IPS-18a (cell line): ENCODE measurements around the gene NOD1.
"Not testable (repeated sequence)": the region's sequence is repeated elsewhere in the genome, so short reads cannot be mapped to it uniquely, and the experiment has no call there.

Experiments
- H3K27ac ChIP-seq: one replicate; pipeline ENCODE4 v1.5.1; 2013; ENCODE audit warnings: low read length
- H3K27me3 ChIP-seq: one replicate; pipeline ENCODE4 v1.6.1; 2013; ENCODE audit warnings: mild to moderate bottlenecking, low read length; ENCODE audit not compliant: control insufficient read depth, insufficient read depth
- H3K36me3 ChIP-seq: one replicate; pipeline ENCODE4 v1.6.1; 2013; ENCODE audit warnings: low read depth, low read length; ENCODE audit not compliant: control insufficient read depth
- H3K4me1 ChIP-seq: one replicate; pipeline ENCODE4 v1.6.1; 2013; ENCODE audit warnings: low read depth, low read length; ENCODE audit not compliant: control insufficient read depth
- H3K4me3 ChIP-seq: one replicate; pipeline ENCODE4 v1.5.1; 2013; ENCODE audit warnings: low read length
- H3K9ac ChIP-seq: one replicate; pipeline ENCODE4 v1.6.1; 2013; ENCODE audit warnings: mild to moderate bottlenecking, low read length, moderate library complexity
- H3K9me3 ChIP-seq: one replicate; pipeline ENCODE4 v1.6.1; 2013; ENCODE audit warnings: low read depth, low read length; ENCODE audit not compliant: control insufficient read depth

The NOD1 gene

DNA sequence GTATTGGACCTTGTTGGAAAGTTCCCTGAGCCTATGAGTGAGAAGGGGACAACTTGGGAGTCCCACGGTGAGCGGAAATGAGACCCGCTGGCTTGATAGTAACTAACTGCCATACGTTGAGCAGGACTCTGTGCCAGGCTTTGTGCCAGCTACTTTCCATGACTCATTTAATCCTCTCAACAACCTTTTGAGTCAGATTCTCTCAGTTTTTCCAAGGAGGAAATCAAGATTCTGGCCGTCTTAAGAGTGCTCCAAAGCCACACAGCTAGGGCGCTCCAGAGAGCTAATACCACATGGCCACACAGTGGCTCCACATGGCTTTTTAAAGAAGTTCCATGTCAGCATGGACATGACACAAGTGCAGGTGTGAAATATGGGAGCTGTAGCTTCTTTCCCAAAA, 55.7 kb downstream of the NOD1 start:
- H3K9me3 ChIP-seq, result no peaks in the 10 kb centered on the region
- H3K9ac ChIP-seq, result no peak overlapping the region
- no peak overlapping the region for H3K4me3 ChIP-seq
- no peak overlapping the region for H3K27ac ChIP-seq
- H3K27me3 ChIP-seq, result no peaks in the 10 kb centered on the region
- no peaks in the 10 kb centered on the region for H3K36me3 ChIP-seq
- H3K4me1 ChIP-seq, result peaks cover 4% of the 10 kb centered on the region

DNA sequence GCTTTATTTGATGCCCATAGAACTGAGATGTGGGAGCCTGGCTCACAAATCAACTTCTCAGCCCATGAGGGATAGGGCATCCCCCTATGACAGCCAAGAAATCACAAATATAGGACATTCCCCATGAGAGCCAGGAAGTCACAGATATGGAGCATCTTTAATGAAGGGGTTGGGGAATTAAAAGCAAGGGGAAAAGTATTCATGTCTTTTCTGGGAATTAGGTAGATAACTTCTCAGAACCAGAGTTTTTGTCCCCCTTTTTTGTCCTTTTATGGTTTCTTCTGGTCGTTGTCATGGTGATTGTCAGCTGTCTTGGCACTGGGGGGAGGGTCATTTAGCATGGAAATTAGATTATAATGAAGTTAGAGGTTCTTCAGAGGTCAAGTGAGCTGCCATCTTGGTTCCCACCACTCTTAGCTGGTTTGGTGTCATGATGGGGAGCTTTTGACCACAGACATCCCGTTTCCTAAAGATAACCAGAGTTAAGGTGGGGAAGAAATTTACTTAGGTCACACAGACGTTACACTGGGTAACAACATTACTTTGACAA, 56.9 kb downstream of the NOD1 start:
- H3K27ac ChIP-seq, result no peak overlapping the region
- no peak overlapping the region for H3K9ac ChIP-seq
- H3K27me3 ChIP-seq, result no peaks in the 10 kb centered on the region

DNA sequence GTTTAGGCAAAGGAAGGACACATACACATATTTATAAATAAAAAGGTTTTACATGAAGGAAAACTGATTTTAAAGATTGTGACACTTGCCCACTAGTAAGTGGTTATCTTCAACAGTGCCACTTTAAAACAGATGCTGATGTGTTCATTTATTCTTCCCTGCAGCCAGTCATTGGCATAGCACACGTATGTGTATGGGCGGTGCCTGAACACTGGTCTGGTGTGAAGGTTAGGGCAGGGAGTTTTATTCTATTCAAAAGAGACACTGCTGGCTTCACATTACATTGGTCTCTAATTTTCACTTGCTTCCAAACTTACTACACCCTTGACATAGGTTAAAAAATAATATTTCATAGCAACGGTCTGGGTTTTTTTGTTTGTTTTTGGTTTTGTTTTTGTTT, 57.9 kb downstream of the NOD1 start:
- Histone ChIP-seq H3K4me1 (peaks cover 4% of the 10 kb centered on the region), H3K36me3 (no peaks in the 10 kb centered on the region), H3K27me3 (no peaks in the 10 kb centered on the region), H3K9me3 (no peaks in the 10 kb centered on the region), H3K27ac (no peak overlapping the region), H3K4me3 (peak overlapping the region; percentile 27), H3K9ac (no peak overlapping the region)

More for the DNA sequence above, 56.9 kb downstream of the NOD1 start:
- H3K4me1 ChIP-seq, result peaks cover 4% of the 10 kb centered on the region
- H3K4me3 ChIP-seq, result no peak overlapping the region
- no peaks in the 10 kb centered on the region for H3K36me3 ChIP-seq
- H3K9me3 ChIP-seq, result no peaks in the 10 kb centered on the region

DNA sequence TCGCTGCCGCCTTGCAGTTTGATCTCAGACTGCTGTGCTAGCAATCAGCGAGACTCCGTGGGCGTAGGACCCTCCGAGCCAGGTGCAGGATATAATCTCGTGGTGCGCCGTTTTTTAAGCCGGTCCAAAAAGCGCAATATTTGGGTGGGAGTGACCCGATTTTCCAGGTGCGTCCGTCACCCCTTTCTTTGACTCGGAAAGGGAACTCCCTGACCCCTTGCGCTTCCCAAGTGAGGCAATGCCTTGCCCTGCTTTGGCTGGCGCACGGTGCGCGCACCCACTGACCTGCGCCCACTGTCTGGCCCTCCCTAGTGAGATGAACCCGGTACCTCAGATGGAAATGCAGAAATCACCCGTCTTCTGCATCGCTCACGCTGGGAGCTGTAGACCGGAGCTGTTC, 58.5 kb downstream of the NOD1 start:
- not testable (repeated sequence) for H3K27ac ChIP-seq, H3K9me3 ChIP-seq, H3K27me3 ChIP-seq, H3K4me1 ChIP-seq, H3K9ac ChIP-seq, H3K36me3 ChIP-seq
- peak overlapping the region; percentile 27 for H3K4me3 ChIP-seq

DNA sequence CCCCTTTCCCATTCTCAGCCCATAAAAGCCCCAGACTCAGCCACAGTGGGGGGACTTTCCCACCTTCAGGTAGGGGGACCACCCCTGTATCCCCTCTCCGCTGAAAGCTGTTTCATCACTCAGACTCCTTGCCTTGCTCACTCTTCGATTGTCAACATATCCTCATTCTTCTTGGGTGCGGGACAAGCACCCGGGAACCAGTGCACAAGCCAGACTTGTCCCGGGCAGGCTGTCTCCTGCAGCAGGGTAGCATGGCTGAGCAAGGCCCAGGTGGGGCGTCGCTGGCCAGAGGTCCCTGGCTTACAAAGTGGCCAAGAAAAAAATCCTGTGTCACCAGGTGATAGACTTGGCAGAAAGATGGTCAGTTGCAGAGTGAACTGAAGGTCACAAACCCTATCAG, 64.7 kb downstream of the NOD1 start:
- H3K36me3 ChIP-seq, result no peaks in the 10 kb centered on the region
- no peaks in the 10 kb centered on the region for H3K4me1 ChIP-seq
- peaks cover 8% of the 10 kb centered on the region for H3K9me3 ChIP-seq
- no peak overlapping the region for H3K27ac ChIP-seq
- H3K9ac ChIP-seq, result no peak overlapping the region
- H3K4me3 ChIP-seq, result no peak overlapping the region
- no peaks in the 10 kb centered on the region for H3K27me3 ChIP-seq

DNA sequence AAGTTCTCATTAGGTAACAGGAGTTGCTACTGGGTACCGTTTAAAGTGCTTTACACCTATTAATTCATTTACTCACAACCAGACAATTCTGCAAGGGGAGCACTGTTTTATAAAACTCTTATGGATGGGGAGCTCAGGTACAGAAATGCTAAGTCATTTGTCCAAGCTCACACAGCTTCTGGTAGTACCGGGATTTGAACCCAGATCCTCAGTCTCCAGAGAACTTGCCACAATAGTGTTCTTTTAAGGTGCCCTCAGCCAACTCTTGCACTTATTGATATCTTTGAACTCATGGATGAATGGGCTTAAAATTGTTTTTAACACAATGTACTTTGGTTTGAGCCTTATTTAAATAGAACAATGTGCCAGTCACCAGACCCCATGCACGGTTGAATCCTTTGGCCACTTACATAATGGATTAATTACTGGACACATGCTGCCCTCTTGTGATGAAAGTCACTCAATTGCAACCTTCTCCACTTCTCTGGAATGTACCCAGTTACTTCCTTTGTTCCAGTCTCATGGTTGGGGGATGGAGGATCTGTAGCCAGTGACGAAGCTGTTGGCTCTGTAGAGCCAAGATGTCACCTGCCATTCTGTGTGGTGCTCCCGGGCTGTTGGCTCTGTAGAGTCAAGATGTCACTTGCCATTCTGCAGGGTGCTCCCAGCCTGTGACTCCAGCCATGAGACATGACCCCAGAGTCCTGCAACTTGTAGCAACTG, 65.6 kb downstream of the NOD1 start:
- H3K4me1 ChIP-seq, result no peaks in the 10 kb centered on the region
- H3K27ac ChIP-seq, result no peak overlapping the region
- H3K9ac ChIP-seq, result no peak overlapping the region
- H3K9me3 ChIP-seq, result peaks cover 8% of the 10 kb centered on the region
- H3K4me3 ChIP-seq, result no peak overlapping the region
- H3K27me3 ChIP-seq, result no peaks in the 10 kb centered on the region
- no peaks in the 10 kb centered on the region for H3K36me3 ChIP-seq

DNA sequence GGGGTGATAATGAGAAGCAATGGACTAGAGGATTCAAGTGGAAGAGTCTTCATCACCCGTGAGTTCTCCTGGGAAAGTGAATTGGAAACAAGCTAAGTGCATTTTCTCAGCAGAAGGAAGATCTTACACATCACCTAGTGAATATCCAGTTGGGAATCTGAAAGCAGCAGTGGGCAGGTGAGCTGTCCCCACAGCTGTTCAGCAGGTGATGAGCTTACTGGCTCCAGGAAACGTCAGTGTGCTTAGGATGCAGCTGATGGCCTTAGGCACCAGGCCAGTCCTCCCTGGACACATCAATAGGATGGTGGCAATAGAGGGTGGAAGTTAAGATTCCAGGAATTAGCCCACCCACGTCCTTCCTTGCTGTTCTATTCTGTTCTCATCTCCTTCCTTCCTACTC, 66.7 kb downstream of the NOD1 start:
- H3K4me3 ChIP-seq, result no peak overlapping the region
- H3K36me3 ChIP-seq, result no peaks in the 10 kb centered on the region
- H3K27ac ChIP-seq, result no peak overlapping the region
- no peak overlapping the region for H3K9ac ChIP-seq
- peaks cover 8% of the 10 kb centered on the region for H3K9me3 ChIP-seq
- no peaks in the 10 kb centered on the region for H3K4me1 ChIP-seq
- no peaks in the 10 kb centered on the region for H3K27me3 ChIP-seq

DNA sequence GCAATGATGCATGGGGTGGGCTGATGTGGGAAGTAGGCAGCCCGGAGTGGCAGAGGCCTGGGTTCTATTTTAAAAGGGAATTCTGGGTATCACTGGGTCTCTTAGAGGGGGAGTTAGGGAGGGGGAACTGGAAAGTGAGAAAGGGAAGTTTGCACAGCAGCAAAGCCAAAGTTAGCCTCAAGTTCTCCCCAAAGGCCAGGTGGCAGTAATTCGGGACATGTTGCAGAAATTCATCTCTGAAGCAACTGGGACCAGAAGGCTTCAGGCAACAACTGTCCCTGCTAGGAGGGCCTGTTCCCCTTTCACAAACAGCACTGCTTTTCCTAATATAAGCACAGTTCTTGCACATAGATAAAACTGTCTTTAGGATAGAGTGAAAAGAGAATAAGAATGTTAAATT, 67.4 kb downstream of the NOD1 start:
- H3K27me3 ChIP-seq, result no peaks in the 10 kb centered on the region
- no peak overlapping the region for H3K9ac ChIP-seq
- H3K9me3 ChIP-seq, result peaks cover 8% of the 10 kb centered on the region
- H3K4me3 ChIP-seq, result no peak overlapping the region
- no peaks in the 10 kb centered on the region for H3K36me3 ChIP-seq
- H3K27ac ChIP-seq, result no peak overlapping the region
- H3K4me1 ChIP-seq, result no peaks in the 10 kb centered on the region

DNA sequence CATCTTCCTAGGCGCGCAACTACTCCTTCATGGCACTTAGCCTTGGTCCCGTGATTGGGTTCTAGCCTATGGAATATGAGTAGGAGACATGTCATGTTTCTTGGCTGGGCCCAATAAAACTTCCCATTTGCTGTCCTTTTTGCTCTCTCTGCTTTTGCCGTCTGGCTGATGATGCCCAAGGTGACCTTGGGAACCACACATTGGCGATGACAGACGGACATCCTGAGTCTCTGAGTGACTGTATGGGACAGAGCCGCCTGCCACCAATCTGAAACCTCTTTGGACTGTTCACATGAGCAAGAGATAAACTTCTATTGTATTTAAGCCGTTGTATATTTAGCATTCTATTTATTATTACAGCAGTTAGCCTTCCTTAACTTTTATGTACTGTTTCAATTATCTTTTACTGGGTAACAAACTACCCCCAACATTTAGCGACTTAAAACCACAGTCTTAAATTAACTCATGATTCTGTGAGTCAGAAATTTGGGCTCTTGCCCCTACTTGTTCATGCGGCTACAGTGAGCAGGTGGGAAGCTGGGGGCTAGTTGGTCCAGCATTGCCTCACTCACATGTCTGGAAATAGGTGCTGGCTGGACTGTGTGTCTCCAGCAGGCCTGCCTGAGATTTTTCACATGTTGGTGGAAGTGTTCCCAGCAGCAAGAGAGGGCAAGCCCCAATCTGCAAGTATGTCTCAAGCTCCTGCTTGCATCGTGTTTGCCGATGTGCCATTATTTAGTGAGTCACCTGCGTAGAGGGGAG, 71.7 kb downstream of the NOD1 start:
- Histone ChIP-seq H3K9ac (no peak overlapping the region), H3K4me1 (no peaks in the 10 kb centered on the region), H3K27me3 (no peaks in the 10 kb centered on the region), H3K36me3 (no peaks in the 10 kb centered on the region), H3K9me3 (no peaks in the 10 kb centered on the region), H3K4me3 (no peak overlapping the region), H3K27ac (no peak overlapping the region)

DNA sequence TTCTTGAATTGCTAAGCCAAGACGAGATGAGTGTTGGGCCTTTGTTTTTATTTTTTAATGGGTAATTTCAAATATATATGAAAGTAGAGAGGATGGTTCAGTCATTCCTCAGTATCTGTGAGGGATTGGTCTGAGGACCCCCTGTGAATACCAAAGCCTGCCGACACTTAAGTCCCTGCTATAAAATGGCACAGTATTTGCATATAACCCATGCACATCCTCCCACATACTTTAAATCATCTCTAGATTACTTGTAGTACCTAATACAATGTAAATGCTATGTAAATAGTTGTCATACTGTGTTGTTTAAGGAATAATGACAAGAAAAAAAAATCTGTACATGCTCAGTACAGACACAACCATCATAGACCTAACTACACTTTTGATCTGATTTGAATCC, 73.4 kb downstream of the NOD1 start:
- H3K27ac ChIP-seq, result no peak overlapping the region
- H3K27me3 ChIP-seq, result no peaks in the 10 kb centered on the region
- H3K9ac ChIP-seq, result no peak overlapping the region
- no peak overlapping the region for H3K4me3 ChIP-seq
- H3K36me3 ChIP-seq, result no peaks in the 10 kb centered on the region
- no peaks in the 10 kb centered on the region for H3K4me1 ChIP-seq
- H3K9me3 ChIP-seq, result no peaks in the 10 kb centered on the region

DNA sequence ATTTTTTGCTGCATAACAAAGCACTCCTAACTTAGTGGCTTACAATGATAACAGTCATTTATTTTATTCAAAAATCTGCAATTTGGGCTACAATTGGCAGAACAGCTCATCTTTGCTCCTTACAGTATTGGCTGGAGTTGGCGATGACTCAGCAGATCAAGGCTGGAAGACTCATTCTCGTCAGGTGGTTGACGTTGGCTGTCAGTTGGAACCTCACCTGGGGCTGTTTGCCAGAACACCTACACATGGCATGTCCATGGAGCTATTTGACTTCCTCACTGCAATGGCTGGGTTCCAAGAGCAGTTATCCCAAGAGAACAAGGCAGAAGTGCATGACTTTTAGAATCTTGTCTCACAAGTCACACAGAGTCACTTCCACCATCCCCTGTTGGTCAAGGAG, 75.1 kb downstream of the NOD1 start:
- no peak overlapping the region for H3K27ac ChIP-seq
- H3K4me3 ChIP-seq, result no peak overlapping the region

DNA sequence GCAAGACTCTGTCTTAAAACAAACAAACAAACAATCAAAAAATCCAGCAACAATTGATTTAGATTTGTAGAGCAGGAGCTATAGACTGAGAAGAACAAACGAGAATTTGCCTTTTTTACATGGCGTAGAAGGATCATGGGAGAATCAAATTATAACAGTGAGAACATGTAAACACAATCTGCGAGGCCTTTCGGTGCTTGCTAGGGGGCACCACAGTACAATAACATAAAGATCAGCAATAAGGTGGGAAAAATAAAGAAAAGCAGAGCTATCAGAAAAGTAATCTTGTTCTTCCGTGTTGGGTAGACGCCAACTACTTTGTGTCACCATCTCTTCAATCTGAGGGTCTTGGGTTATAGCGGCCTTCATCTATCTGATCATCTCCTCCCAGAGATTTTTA, 82.2 kb downstream of the NOD1 start:
- no peaks in the 10 kb centered on the region for H3K9me3 ChIP-seq

More for the DNA sequence above, 75.1 kb downstream of the NOD1 start:
- no peaks in the 10 kb centered on the region for H3K36me3 ChIP-seq
- no peaks in the 10 kb centered on the region for H3K27me3 ChIP-seq
- H3K9ac ChIP-seq, result no peak overlapping the region
- H3K9me3 ChIP-seq, result no peaks in the 10 kb centered on the region
- no peaks in the 10 kb centered on the region for H3K4me1 ChIP-seq

More for the DNA sequence above, 82.2 kb downstream of the NOD1 start:
- H3K4me1 ChIP-seq, result peaks cover 4% of the 10 kb centered on the region
- no peaks in the 10 kb centered on the region for H3K27me3 ChIP-seq
- no peak overlapping the region for H3K27ac ChIP-seq
- no peaks in the 10 kb centered on the region for H3K36me3 ChIP-seq
- H3K9ac ChIP-seq, result no peak overlapping the region
- H3K4me3 ChIP-seq, result no peak overlapping the region
